Measurements from ENCODE around the gene DNAH10.

Gene DNAH10

DNA sequence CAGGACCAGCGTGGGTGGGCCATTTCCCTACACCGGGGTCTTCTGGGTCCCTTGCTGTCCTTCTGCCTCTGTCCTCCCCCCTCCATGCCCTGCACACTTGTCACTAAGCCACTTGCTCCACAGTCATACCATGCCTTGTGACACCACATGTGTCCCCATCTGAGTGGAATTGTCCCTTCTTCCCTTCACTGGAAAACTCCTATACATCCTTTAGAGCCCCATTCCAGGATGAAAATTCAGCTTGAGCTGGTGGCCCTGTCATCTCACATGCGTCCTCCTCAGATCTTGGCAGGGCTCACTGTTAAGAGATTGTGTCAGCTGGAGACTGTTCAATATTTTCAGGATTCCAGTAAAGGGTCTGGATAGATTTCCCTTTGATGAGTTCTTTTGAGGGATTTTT, 87.4 kb downstream of the DNAH10 start:
- Histone ChIP-seq H3K9ac (ENCODE audit: low read length) (no peak overlapping the region), H3K27me3 (ENCODE audit: control insufficient read depth in 1 of 2, insufficient read depth in 2 of 2, low read length in 2 of 2) (no peaks in the 10 kb centered on the region), H3K4me3 (ENCODE audit: low read depth in 1 of 2, low read length in 2 of 2) (no peak overlapping the region)

DNA sequence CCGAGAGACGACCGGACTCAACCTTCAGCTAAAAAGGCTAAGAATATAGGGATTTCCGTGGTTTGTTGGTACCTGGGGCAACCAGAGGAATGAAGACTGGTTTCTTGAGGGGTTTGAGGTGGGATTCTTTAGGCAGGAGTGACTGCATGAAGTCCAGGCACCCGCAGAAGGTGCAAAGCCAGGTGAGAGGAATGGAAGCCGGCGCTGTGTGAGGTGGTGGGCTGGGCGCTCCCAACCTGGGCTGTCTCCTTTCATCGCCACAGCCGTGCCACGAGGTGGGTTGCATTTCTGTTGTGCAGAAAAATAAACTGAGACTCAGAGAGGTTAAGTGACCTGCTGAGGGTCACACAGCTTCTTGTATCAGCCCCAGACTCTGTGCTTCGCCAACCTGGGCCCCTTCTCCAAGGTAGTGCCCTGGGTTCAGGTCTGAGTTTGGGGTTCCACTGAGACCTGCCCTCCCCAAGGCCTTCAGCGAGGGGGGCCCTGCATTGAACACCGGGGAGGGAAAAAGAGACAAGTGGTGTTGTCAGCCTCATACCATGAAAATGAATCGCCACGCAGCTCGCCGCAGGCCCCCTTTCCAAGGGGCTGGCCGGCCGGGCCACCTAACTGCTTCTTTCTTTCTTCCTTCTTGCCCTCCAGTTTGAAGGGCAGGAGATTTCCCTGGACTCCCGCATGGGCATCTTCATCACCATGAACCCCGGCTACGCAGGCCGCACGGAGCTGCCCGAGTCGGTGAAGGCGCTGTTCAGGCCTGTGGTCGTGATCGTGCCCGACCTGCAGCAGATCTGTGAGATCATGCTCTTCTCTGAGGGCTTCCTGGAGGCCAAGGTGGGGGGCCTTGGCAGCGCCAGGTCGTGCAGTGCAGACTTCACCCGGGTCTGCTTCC, 88.4 kb downstream of the DNAH10 start:
- no peak overlapping the region for H3K9ac ChIP-seq (ENCODE audit: low read length)
- no peaks in the 10 kb centered on the region for H3K27me3 ChIP-seq (ENCODE audit: control insufficient read depth in 1 of 2, insufficient read depth in 2 of 2, low read length in 2 of 2)
- no peaks in the 10 kb centered on the region for H3K9me3 ChIP-seq (ENCODE audit: low read length)
- no peaks in the 10 kb centered on the region for H3K4me1 ChIP-seq (ENCODE audit: insufficient read depth, low read length)
- H3K4me3 ChIP-seq (ENCODE audit: low read depth in 1 of 2, low read length in 2 of 2), result no peak overlapping the region
- H3K27ac ChIP-seq (ENCODE audit: low read depth, low read length), result no peak overlapping the region
- H3K36me3 ChIP-seq (ENCODE audit: insufficient read depth, low read length), result no peaks in the 10 kb centered on the region

More for the DNA sequence above, 87.4 kb downstream of the DNAH10 start:
- no peaks in the 10 kb centered on the region for H3K36me3 ChIP-seq (ENCODE audit: insufficient read depth, low read length)
- H3K9me3 ChIP-seq (ENCODE audit: low read length), result no peaks in the 10 kb centered on the region
- H3K4me1 ChIP-seq (ENCODE audit: insufficient read depth, low read length), result no peaks in the 10 kb centered on the region
- no peak overlapping the region for H3K27ac ChIP-seq (ENCODE audit: low read depth, low read length)

DNA sequence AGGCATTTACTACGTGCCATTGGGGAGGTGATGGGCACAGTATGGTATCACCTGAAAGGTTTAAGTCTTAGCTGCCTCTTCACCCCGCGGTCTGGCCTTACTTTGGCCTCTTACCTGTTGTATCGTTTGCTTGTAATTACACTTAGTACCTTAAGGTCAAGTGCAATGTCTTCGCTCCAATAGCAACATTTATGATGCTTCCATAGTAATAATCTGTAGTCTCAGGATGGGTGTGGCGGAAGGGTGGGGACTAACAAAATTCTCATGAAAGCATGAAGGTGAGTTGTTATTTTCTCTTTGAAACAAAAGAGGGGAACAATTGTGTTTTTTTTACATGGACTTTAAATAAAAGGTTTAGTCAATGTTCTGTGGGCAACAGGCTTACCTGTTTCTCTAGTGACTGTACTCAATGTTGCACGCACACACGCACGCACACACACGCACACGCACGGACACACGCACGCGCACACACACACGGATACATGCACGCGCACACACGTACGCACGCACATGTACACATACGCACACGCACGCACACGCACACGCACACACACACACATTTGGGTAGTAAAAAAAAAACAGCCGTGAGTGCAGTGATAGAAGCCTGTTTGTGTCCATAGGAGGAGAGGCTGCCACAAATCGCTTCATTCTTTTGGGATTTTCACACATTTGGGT, 91.4 kb downstream of the DNAH10 start:
- Histone ChIP-seq H3K27ac (ENCODE audit: low read depth, low read length) (no peak overlapping the region), H3K27me3 (ENCODE audit: control insufficient read depth in 1 of 2, insufficient read depth in 2 of 2, low read length in 2 of 2) (no peaks in the 10 kb centered on the region), H3K4me1 (ENCODE audit: insufficient read depth, low read length) (no peaks in the 10 kb centered on the region), H3K9me3 (ENCODE audit: low read length) (no peaks in the 10 kb centered on the region), H3K36me3 (ENCODE audit: insufficient read depth, low read length) (no peaks in the 10 kb centered on the region), H3K9ac (ENCODE audit: low read length) (no peak overlapping the region), H3K4me3 (ENCODE audit: low read depth in 1 of 2, low read length in 2 of 2) (no peak overlapping the region)

DNA sequence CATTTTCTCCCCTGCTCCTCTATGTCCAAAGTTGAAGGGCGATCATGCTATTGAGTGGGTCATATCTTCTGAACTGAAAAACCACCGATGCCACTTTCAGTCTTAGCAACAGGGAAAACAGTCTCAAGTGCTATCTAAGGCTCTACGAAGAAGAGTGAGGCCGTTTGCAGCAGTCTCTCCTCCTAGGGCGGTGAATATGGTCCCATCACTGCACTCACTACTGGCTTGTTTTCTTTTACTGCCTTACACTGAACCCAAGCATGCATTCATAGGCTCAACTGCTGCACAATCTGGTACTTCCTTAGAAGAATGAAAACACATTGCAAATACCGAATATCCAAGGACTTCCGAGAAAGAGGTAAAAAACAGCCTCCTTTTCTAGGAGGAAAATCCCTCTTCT, 92.1 kb downstream of the DNAH10 start:
- Histone ChIP-seq H3K9ac (ENCODE audit: low read length) (no peak overlapping the region), H3K27me3 (ENCODE audit: control insufficient read depth in 1 of 2, insufficient read depth in 2 of 2, low read length in 2 of 2) (no peaks in the 10 kb centered on the region), H3K9me3 (ENCODE audit: low read length) (no peaks in the 10 kb centered on the region), H3K27ac (ENCODE audit: low read depth, low read length) (no peak overlapping the region), H3K36me3 (ENCODE audit: insufficient read depth, low read length) (no peaks in the 10 kb centered on the region), H3K4me3 (ENCODE audit: low read depth in 1 of 2, low read length in 2 of 2) (no peak overlapping the region), H3K4me1 (ENCODE audit: insufficient read depth, low read length) (no peaks in the 10 kb centered on the region)

DNA sequence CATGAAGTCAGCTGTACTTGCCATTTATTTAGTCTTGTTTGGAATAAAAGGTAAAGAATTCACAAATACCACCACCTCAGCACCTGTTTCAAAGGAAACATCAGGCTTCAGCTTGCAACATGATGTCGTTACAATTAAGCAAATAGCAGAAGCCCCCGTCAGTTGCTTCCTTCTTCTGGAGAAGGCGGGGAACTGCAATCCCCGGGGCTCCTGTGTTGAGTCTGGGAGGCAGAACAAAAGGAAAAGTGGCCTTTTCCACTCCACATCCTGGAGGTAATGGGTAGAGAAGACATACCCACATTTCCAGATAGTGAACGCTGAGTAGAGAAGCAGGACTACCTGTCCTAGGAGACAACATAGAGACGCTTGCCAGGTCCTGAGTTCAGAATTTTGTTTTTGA, 92.8 kb downstream of the DNAH10 start:
- Histone ChIP-seq H3K27ac (ENCODE audit: low read depth, low read length) (no peak overlapping the region), H3K9me3 (ENCODE audit: low read length) (no peaks in the 10 kb centered on the region), H3K9ac (ENCODE audit: low read length) (no peak overlapping the region), H3K4me1 (ENCODE audit: insufficient read depth, low read length) (no peaks in the 10 kb centered on the region), H3K36me3 (ENCODE audit: insufficient read depth, low read length) (no peaks in the 10 kb centered on the region), H3K27me3 (ENCODE audit: control insufficient read depth in 1 of 2, insufficient read depth in 2 of 2, low read length in 2 of 2) (no peaks in the 10 kb centered on the region), H3K4me3 (ENCODE audit: low read depth in 1 of 2, low read length in 2 of 2) (no peak overlapping the region)

DNA sequence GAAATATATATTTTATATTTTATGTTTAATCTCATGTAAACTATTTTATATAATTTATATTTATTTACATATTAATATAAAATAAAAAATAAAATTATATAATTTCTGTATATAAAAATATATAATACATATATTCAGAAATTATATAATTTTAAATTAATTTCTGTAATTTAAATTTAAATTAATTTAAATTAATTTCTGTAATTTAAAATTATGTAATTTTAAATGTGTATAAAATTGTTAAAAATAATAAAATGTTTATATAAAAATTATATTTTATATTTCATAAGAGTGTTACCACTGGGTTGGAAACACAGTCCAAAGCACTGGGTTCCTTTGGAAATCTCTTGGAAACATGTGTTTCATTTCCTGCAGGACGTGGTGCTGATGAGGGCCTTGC, 94.6 kb downstream of the DNAH10 start:
- H3K4me1 ChIP-seq (ENCODE audit: insufficient read depth, low read length), result no peaks in the 10 kb centered on the region
- H3K27me3 ChIP-seq (ENCODE audit: control insufficient read depth in 1 of 2, insufficient read depth in 2 of 2, low read length in 2 of 2), result no peaks in the 10 kb centered on the region
- H3K9ac ChIP-seq (ENCODE audit: low read length), result no peak overlapping the region
- H3K27ac ChIP-seq (ENCODE audit: low read depth, low read length), result no peak overlapping the region
- no peak overlapping the region for H3K4me3 ChIP-seq (ENCODE audit: low read depth in 1 of 2, low read length in 2 of 2)
- H3K36me3 ChIP-seq (ENCODE audit: insufficient read depth, low read length), result no peaks in the 10 kb centered on the region
- H3K9me3 ChIP-seq (ENCODE audit: low read length), result no peaks in the 10 kb centered on the region

DNA sequence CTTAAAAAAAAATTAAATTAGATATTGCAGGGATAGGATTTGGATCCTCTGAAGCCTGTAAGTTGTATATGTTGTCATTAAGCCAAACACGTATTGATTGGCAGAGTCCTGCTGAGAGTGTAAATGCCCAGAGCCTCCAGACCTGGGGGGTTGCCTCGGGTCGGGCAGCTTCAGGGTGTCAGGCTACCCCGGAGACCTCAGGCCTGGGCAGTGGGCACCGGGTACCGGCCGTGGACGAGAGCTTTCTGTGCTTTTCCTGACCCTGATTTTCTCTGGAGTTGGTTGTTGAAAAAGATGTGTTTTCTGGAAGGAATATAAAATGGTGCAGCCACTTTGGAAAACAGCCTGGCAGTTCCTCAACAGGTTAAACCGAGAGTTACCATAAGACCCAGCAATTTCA, 96.1 kb downstream of the DNAH10 start:
- Histone ChIP-seq H3K4me1 (ENCODE audit: insufficient read depth, low read length) (no peaks in the 10 kb centered on the region), H3K4me3 (ENCODE audit: low read depth in 1 of 2, low read length in 2 of 2) (no peak overlapping the region), H3K9me3 (ENCODE audit: low read length) (no peaks in the 10 kb centered on the region), H3K36me3 (ENCODE audit: insufficient read depth, low read length) (no peaks in the 10 kb centered on the region), H3K27ac (ENCODE audit: low read depth, low read length) (no peak overlapping the region), H3K9ac (ENCODE audit: low read length) (no peak overlapping the region), H3K27me3 (ENCODE audit: control insufficient read depth in 1 of 2, insufficient read depth in 2 of 2, low read length in 2 of 2) (no peaks in the 10 kb centered on the region)

DNA sequence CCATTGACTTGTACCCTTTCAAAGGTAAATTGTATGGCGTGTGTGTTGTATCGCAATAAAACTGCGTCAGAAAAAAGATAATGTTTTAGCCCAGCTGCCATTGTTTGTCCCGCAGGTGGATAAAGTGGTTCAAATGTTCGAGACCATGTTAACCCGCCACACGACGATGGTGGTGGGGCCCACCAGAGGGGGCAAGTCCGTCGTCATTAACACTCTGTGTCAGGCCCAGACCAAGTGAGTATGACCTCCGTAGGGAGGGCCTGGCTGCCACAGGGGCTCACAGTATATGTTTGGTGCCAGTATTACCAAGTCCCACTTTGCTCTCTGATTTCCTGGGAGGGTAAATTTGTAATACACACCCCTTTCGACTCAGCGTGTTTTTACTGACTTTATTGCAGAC, 96.9 kb downstream of the DNAH10 start:
- Histone ChIP-seq H3K27ac (ENCODE audit: low read depth, low read length) (no peak overlapping the region), H3K36me3 (ENCODE audit: insufficient read depth, low read length) (no peaks in the 10 kb centered on the region), H3K27me3 (ENCODE audit: control insufficient read depth in 1 of 2, insufficient read depth in 2 of 2, low read length in 2 of 2) (no peaks in the 10 kb centered on the region), H3K9me3 (ENCODE audit: low read length) (no peaks in the 10 kb centered on the region), H3K9ac (ENCODE audit: low read length) (no peak overlapping the region), H3K4me3 (ENCODE audit: low read depth in 1 of 2, low read length in 2 of 2) (no peak overlapping the region), H3K4me1 (ENCODE audit: insufficient read depth, low read length) (no peaks in the 10 kb centered on the region)

DNA sequence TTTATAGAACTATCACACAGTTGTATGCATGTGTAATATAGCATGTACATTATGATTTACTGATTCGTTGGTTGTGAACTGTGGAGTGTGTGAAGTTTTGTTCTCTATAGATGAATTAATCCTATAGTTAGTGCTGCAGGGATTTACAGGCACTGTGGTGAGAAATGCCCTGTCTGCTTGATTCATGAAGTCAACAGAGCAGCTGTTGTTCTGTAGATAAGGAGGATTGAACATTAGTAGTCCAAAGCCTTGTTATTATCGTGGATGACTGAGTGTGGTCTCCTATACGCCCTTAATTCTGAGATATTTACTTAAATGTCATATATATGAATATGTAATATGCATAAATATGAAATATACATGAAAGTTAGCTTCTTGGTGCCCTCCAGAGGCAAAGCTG, 98.3 kb downstream of the DNAH10 start:
- H3K4me3 ChIP-seq (ENCODE audit: low read depth in 1 of 2, low read length in 2 of 2), result no peak overlapping the region
- no peak overlapping the region for H3K9ac ChIP-seq (ENCODE audit: low read length)
- no peaks in the 10 kb centered on the region for H3K36me3 ChIP-seq (ENCODE audit: insufficient read depth, low read length)
- no peaks in the 10 kb centered on the region for H3K4me1 ChIP-seq (ENCODE audit: insufficient read depth, low read length)
- H3K9me3 ChIP-seq (ENCODE audit: low read length), result no peaks in the 10 kb centered on the region
- H3K27ac ChIP-seq (ENCODE audit: low read depth, low read length), result no peak overlapping the region
- H3K27me3 ChIP-seq (ENCODE audit: control insufficient read depth in 1 of 2, insufficient read depth in 2 of 2, low read length in 2 of 2), result no peaks in the 10 kb centered on the region

DNA sequence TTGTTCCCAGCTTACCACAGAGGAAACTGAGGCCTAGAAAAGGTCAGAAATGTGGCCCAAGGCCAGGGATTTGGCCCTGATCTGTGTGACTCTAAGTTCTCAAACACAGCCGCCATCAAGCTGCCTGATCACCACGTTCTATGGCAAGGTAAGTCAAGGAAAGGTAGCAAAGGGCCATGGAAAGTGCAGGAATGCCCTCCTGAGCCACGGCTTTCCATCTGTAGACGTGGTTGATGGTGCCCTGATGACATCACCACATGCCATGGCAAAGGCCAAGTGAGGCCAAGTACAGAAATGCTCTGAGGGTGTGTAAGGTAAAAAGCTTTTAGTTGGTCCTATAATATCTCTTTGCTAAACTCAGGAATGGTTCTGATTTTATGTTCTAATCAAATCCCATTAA, 99.3 kb downstream of the DNAH10 start:
- no peaks in the 10 kb centered on the region for H3K27me3 ChIP-seq (ENCODE audit: control insufficient read depth in 1 of 2, insufficient read depth in 2 of 2, low read length in 2 of 2)
- H3K9me3 ChIP-seq (ENCODE audit: low read length), result no peaks in the 10 kb centered on the region
- no peak overlapping the region for H3K9ac ChIP-seq (ENCODE audit: low read length)
- H3K4me1 ChIP-seq (ENCODE audit: insufficient read depth, low read length), result no peaks in the 10 kb centered on the region
- no peaks in the 10 kb centered on the region for H3K36me3 ChIP-seq (ENCODE audit: insufficient read depth, low read length)
- H3K4me3 ChIP-seq (ENCODE audit: low read depth in 1 of 2, low read length in 2 of 2), result no peak overlapping the region
- no peak overlapping the region for H3K27ac ChIP-seq (ENCODE audit: low read depth, low read length)

DNA sequence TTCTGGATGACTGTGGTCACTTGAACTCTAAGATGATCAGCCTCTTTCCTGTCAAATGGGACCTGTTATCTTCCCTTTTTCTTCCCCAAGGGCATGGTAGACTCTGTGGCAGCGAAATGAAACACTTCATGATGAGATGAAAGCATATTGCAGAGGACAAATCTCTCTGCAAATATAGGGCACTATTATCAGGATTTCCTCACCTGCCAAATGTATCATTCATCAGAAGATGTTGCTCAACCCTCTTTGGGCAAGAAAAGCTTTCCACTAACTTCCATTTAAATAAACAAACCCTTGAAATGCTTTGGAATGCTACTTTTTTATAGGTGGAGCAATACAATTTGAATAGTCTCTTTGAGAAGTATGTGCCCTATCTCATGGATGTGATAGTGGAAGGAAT, 105.0 kb downstream of the DNAH10 start:
- Histone ChIP-seq H3K9ac (ENCODE audit: low read length) (no peak overlapping the region), H3K27me3 (ENCODE audit: control insufficient read depth in 1 of 2, insufficient read depth in 2 of 2, low read length in 2 of 2) (no peaks in the 10 kb centered on the region)

DNA sequence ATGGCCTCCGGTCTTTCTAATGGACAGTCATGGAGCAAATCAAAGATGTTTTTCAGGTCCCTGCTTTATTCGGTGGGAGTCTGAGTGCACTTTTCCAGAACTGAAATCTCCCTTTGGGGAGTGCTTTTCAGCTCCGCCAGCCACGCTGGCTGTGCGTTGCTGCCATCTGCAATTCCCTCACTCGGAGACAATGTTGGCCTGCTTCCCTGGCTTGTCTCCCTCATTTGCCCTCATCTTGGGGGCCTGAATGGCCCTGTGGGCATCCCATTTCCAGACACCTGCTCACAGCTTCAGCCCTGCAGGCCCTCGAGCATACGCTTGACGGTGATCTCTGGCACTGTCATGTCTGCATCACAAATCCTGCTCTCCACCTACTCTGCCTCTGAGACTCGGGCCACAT, 106.7 kb downstream of the DNAH10 start:
- Histone ChIP-seq H3K4me1 (ENCODE audit: insufficient read depth, low read length) (no peaks in the 10 kb centered on the region), H3K4me3 (ENCODE audit: low read depth in 1 of 2, low read length in 2 of 2) (no peak overlapping the region), H3K27me3 (ENCODE audit: control insufficient read depth in 1 of 2, insufficient read depth in 2 of 2, low read length in 2 of 2) (no peaks in the 10 kb centered on the region), H3K9me3 (ENCODE audit: low read length) (no peaks in the 10 kb centered on the region), H3K9ac (ENCODE audit: low read length) (no peak overlapping the region), H3K36me3 (ENCODE audit: insufficient read depth, low read length) (no peaks in the 10 kb centered on the region), H3K27ac (ENCODE audit: low read depth, low read length) (no peak overlapping the region)

More for the DNA sequence above, 105.0 kb downstream of the DNAH10 start:
- Histone ChIP-seq H3K36me3 (ENCODE audit: insufficient read depth, low read length) (no peaks in the 10 kb centered on the region), H3K4me1 (ENCODE audit: insufficient read depth, low read length) (no peaks in the 10 kb centered on the region), H3K27ac (ENCODE audit: low read depth, low read length) (no peak overlapping the region), H3K9me3 (ENCODE audit: low read length) (no peaks in the 10 kb centered on the region), H3K4me3 (ENCODE audit: low read depth in 1 of 2, low read length in 2 of 2) (no peak overlapping the region)
